HCT116 (cell line): ENCODE measurements around the gene PHF3. TPM values are rescaled to one million over a fixed set of nuclear protein-coding genes. Genes with fewer than 3 reads are reported as not detected.
"Not testable (repeated sequence)": the region's sequence is repeated elsewhere in the genome, so short reads cannot be mapped to it uniquely, and the experiment has no call there.

Experiments used
- ATAC-seq: fragments of 200-7000 bp; cut with Tn5 transposase; 2 replicates; pipeline ENCODE4 v1.9.1; 2020; ENCODE audit warnings: mild to moderate bottlenecking, moderate library complexity
- BruUV-seq: library from RNA; stranded (reverse); fragments of 400-500 nt; replicated peaks from 2 replicates; lab custom pipeline; 2021; lab: Mats Ljungman, UMichigan
- CTCF ChIA-PET: fragments of 300-600 bp; sonication (Branson Sonifier 250); formaldehyde crosslinking; loops from one replicate; lab custom pipeline; 2021; ENCODE audit warnings: antibody characterized with exemption; lab: Charles Lee
- POLR2A ChIA-PET: fragments of 300-600, 350-600 bp; sonication (Branson Sonifier 250); formaldehyde crosslinking; loops from one replicate; lab custom pipeline; 2021; ENCODE audit warnings: antibody characterized with exemption; lab: Charles Lee
- RAD21 ChIA-PET, 2 experiments: fragments of 300-600 bp; sonication (Branson Sonifier 250); formaldehyde crosslinking; loops; one replicate each; lab custom pipeline; 2023; ENCODE audit warnings: low total read pairs in 2 of 2; ENCODE audit not compliant: uncharacterized antibody in 2 of 2, unreplicated experiment in 2 of 2, low non-redundant PET in 1 of 2; lab: Charles Lee
- DNase-seq: peaks from one replicate; pipeline ENCODE4 v3.0.0-alpha.2; 2010; ENCODE audit warnings: low read depth, low spot score
- H2AFZ ChIP-seq: fragments of 200-600 bp; shearing (Covaris generic), sonication (generic); 2 replicates; pipeline ENCODE4 v1.6.1; 2017; ENCODE audit warnings: low read depth, mixed run types, mixed read lengths, antibody characterized with exemption, low read length; ENCODE audit not compliant: poor library complexity, severe bottlenecking
- H3K27ac ChIP-seq: 2 replicates; pipeline ENCODE4 v1.5.1; 2012; ENCODE audit warnings: low read depth, low read length
- H3K27me3 ChIP-seq: fragments of 200-600 bp; sonication (generic); 2 replicates; pipeline ENCODE4 v1.6.1; 2016; ENCODE audit warnings: mixed run types, low read length, mixed read lengths; ENCODE audit not compliant: insufficient read depth
- H3K36me3 ChIP-seq, 2 experiments: fragments of 200-500 bp in 1 of 2; fragments of 200-600 bp in 1 of 2; sonication (Bioruptor generic) in 1 of 2; sonication (generic) in 1 of 2; 2 replicates each; pipeline versions ENCODE4 v1.5.1 to v1.6.1; 2014 to 2016; ENCODE audit warnings: low read length in 2 of 2, inconsistent platforms in 1 of 2, mixed read lengths in 1 of 2, mixed run types in 1 of 2; ENCODE audit not compliant: insufficient read depth in 2 of 2, control insufficient read depth in 1 of 2
- H3K4me1 ChIP-seq, 2 experiments: fragments of 200-600 bp in 1 of 2; sonication (generic) in 1 of 2; 2 replicates each; pipeline versions ENCODE4 v1.5.1 to v1.6.1; 2012 to 2017; ENCODE audit warnings: low read length in 2 of 2, inconsistent platforms in 1 of 2, mild to moderate bottlenecking in 1 of 2, mixed read lengths in 1 of 2, mixed run types in 1 of 2, moderate library complexity in 1 of 2; ENCODE audit not compliant: insufficient read depth in 2 of 2, control insufficient read depth in 1 of 2
- H3K4me2 ChIP-seq: fragments of 200-600 bp; sonication (generic); 2 replicates; pipeline ENCODE4 v1.6.1; 2017; ENCODE audit warnings: mixed run types, low read length, mixed read lengths
- H3K4me3 ChIP-seq, 2 experiments: fragments of 200-600 bp in 1 of 2; sonication (generic) in 1 of 2; replicated peaks in 1 of 2; 2 replicates each; pipeline ENCODE4 v1.5.1; 2011 to 2016; ENCODE audit warnings: low read length in 2 of 2, control low read depth in 1 of 2, low read depth in 1 of 2, mild to moderate bottlenecking in 1 of 2, mixed read lengths in 1 of 2, mixed run types in 1 of 2
- H3K79me2 ChIP-seq: fragments of 200-600 bp; sonication (generic); 2 replicates; pipeline ENCODE4 v1.6.1; 2017; ENCODE audit warnings: mild to moderate bottlenecking, mixed run types, low read length, moderate library complexity, mixed read lengths; ENCODE audit not compliant: insufficient read depth
- H3K9ac ChIP-seq: fragments of 200-600 bp; sonication (generic); 2 replicates; pipeline ENCODE4 v1.6.1; 2016; ENCODE audit warnings: low read length, mixed read lengths
- H3K9me2 ChIP-seq: fragments of 200-600 bp; sonication (generic), shearing (Covaris generic); 2 replicates; pipeline ENCODE4 v1.6.1; 2017; ENCODE audit warnings: mixed run types, mild to moderate bottlenecking, moderate library complexity; ENCODE audit not compliant: insufficient read depth
- H3K9me3 ChIP-seq, 2 experiments: fragments of 200-500 bp in 1 of 2; fragments of 200-600 bp in 1 of 2; sonication (Bioruptor generic) in 1 of 2; sonication (generic) in 1 of 2; 2 replicates each; pipeline ENCODE4 v1.6.1; 2014 to 2017; ENCODE audit warnings: low read length in 2 of 2, mixed read lengths in 2 of 2, inconsistent platforms in 1 of 2, low read depth in 1 of 2, mild to moderate bottlenecking in 1 of 2, mixed run types in 1 of 2, moderate library complexity in 1 of 2; ENCODE audit not compliant: control insufficient read depth in 1 of 2, insufficient read depth in 1 of 2
- H4K20me1 ChIP-seq: fragments of 200-600 bp; sonication (generic), shearing (Covaris generic); 2 replicates; pipeline ENCODE4 v1.6.1; 2017; ENCODE audit warnings: mixed run types, mild to moderate bottlenecking, moderate library complexity; ENCODE audit not compliant: insufficient read depth
- CBX3 ChIP-seq: IDR thresholded peaks from 2 replicates; pipeline ENCODE4 v1.6.1; 2012; ENCODE audit warnings: low read depth
- EZH2 ChIP-seq: fragments of 200-600 bp; sonication (generic); IDR thresholded peaks from 2 replicates; pipeline ENCODE4 v1.6.1; 2017; ENCODE audit warnings: antibody characterized with exemption, mixed run types
- FOSL1 ChIP-seq: IDR thresholded peaks from 2 replicates; pipeline ENCODE4 v1.6.1; 2012; ENCODE audit warnings: low read depth
- SP1 ChIP-seq: IDR thresholded peaks from 2 replicates; pipeline ENCODE4 v1.6.1; 2012; ENCODE audit warnings: low read depth
- TCF7L2 ChIP-seq: IDR thresholded peaks from 2 replicates; pipeline ENCODE4 v1.7.0; 2011; ENCODE audit warnings: borderline replicate concordance, inconsistent platforms; ENCODE audit not compliant: insufficient read depth, insufficient read length; ENCODE audit errors: extremely low read depth
- ZBTB33 ChIP-seq: IDR thresholded peaks from 2 replicates; pipeline ENCODE4 v1.6.1; 2011; ENCODE audit warnings: mild to moderate bottlenecking, low read length, moderate library complexity; ENCODE audit not compliant: insufficient replicate concordance; ENCODE audit errors: extremely low read depth
- intact Hi-C: fragments of 100-400 bp; cut with micrococcal nuclease; formaldehyde crosslinking; loops from 2 replicates; pipeline ENCODE4 v1.10.0; 2022
- total RNA-seq: library from RNA; stranded (reverse); gene quantifications from one replicate; pipeline ENCODE4 v1.2.1, GENCODE V29; 2021; ENCODE audit not compliant: unreplicated experiment

The PHF3 gene
- total RNA-seq, 1 experiment from 2014 or later: 51.1 TPM

- POLR2A ChIA-PET: no interaction called here
- no peak overlapping the region; the same call in 1 of the 2 replicates for H3K27ac ChIP-seq
- no peaks in the 10 kb centered on the region for H3K79me2 ChIP-seq
- H3K9me2 ChIP-seq: no peaks in the 10 kb centered on the region
- no peak overlapping the region for H3K9ac ChIP-seq
- no TSS peak for BruUV-seq
- H2AFZ ChIP-seq: no peak overlapping the region
- H3K27me3 ChIP-seq: no peaks in the 10 kb centered on the region
- CTCF ChIA-PET: interaction anchor here (1.0 kb wide), 1 partner anchor 9 kb away, joined by 3 read pairs; no protein-coding TSS in a partner anchor
- DNase-seq (no peak), ATAC-seq (no peak)
- H3K4me3 ChIP-seq: no peak overlapping the region
- H3K4me2 ChIP-seq: no peak overlapping the region
- peaks cover 4 to 6% of the 10 kb centered on the region in 2 experiments; a peak in 2 of 4 replicates for H3K4me1 ChIP-seq
- no peaks in the 10 kb centered on the region for H3K9me3 ChIP-seq
- intact Hi-C loops: no loop called here
- TF ChIP-seq SP1: no peak
- no peak for TF ChIP-seq ZBTB33
- peak; percentile 17; the same call in 1 of the 2 replicates for TF ChIP-seq FOSL1
- RAD21 ChIA-PET: no interaction called here
- H3K36me3 ChIP-seq: no peaks in the 10 kb centered on the region
- H4K20me1 ChIP-seq: no peaks in the 10 kb centered on the region
Measured at GRCh38 chr6:63732336-63732735, 96.7 kb downstream of the PHF3 start.

GRCh38 chr6:63734923-63735322 lies 99.3 kb downstream of the PHF3 start:
- ChIA-PET CTCF (no interaction called here), POLR2A (no interaction called here), RAD21 (no interaction called here)
- no peaks in the 10 kb centered on the region for H3K9me3 ChIP-seq
- H3K4me1 ChIP-seq: peaks cover 17 to 19% of the 10 kb centered on the region in 2 experiments
- no peaks in the 10 kb centered on the region for H3K79me2 ChIP-seq
- H3K36me3 ChIP-seq: no peaks in the 10 kb centered on the region
- TF ChIP-seq EZH2 (no peak), TCF7L2 (no peak), CBX3 (no peak)
- BruUV-seq: no TSS peak
- no peak overlapping the region for H3K9ac ChIP-seq
- H3K4me2 ChIP-seq: no peak overlapping the region
- DNase-seq (no peak), ATAC-seq (no peak)
- no peaks in the 10 kb centered on the region for H4K20me1 ChIP-seq
- intact Hi-C loops: no loop called here
- no peaks in the 10 kb centered on the region for H3K27me3 ChIP-seq
- no peak overlapping the region for H2AFZ ChIP-seq
- H3K9me2 ChIP-seq: no peaks in the 10 kb centered on the region
- no peak overlapping the region for H3K27ac ChIP-seq
- no peak overlapping the region for H3K4me3 ChIP-seq

- BruUV-seq, H3K27ac ChIP-seq, RAD21 ChIA-PET, H3K4me2 ChIP-seq, H2AFZ ChIP-seq, H3K4me3 ChIP-seq, ATAC-seq, DNase-seq, H3K9ac ChIP-seq, H3K36me3 ChIP-seq, H4K20me1 ChIP-seq, H3K9me2 ChIP-seq, H3K27me3 ChIP-seq, intact Hi-C loops, POLR2A ChIA-PET, H3K9me3 ChIP-seq, CTCF ChIA-PET, H3K79me2 ChIP-seq: not testable (repeated sequence)
- H3K4me1 ChIP-seq: peaks cover 37 to 41% of the 10 kb centered on the region in 2 experiments
Measured at GRCh38 chr6:63738190-63738589, 102.6 kb downstream of the PHF3 start.
